Measurements from ENCODE around the gene WDR31.

WDR31 gene

GRCh38 chr9:113370806-113371325 lies 30.8 kb upstream of the WDR31 start:
- H2BK5ac ChIP-seq (ENCODE audit: low read length) = no peak overlapping the region
- H3K4ac ChIP-seq (ENCODE audit: low read length) = no peak overlapping the region
- no peak overlapping the region for H3K9ac ChIP-seq (ENCODE audit: low read depth, low read length, poor library complexity)
- no peak overlapping the region for H2BK15ac ChIP-seq (ENCODE audit: low read length)
- no peak overlapping the region for H4K91ac ChIP-seq (ENCODE audit: low read depth, low read length, poor library complexity)
- H3K23ac ChIP-seq (ENCODE audit: low read depth, low read length, poor library complexity) = no peak overlapping the region
- H3K4me2 ChIP-seq (ENCODE audit: insufficient read depth, low read length, poor library complexity, severe bottlenecking) = no peak overlapping the region
- H2BK120ac ChIP-seq (ENCODE audit: low read depth, low read length) = no peak overlapping the region
- H3K36me3 ChIP-seq (replicated peaks in 1 of 2; ENCODE audit: control insufficient read depth in 2 of 2, insufficient read depth in 2 of 2, low read length in 2 of 2) = peaks cover 11 to 16% of the 10 kb centered on the region in 2 donors
- no peaks in the 10 kb centered on the region for H3K79me1 ChIP-seq (ENCODE audit: low read depth, low read length)
- H4K8ac ChIP-seq (ENCODE audit: low read depth, low read length) = no peak overlapping the region
- DNase-seq (ENCODE audit: low spot score) = no peak
- peaks cover 0 to 19% (median 0%) of the 10 kb centered on the region in 3 experiments for H3K27me3 ChIP-seq (ENCODE audit: control insufficient read depth in 3 of 3, insufficient read depth in 3 of 3, low read depth in 1 of 3, low read length in 3 of 3)
- no peak overlapping the region for H2AK5ac ChIP-seq (ENCODE audit: low read depth, low read length)
- H3K4me1 ChIP-seq (ENCODE audit: control insufficient read depth in 2 of 2, insufficient read depth in 1 of 2, low read depth in 1 of 2, low read length in 2 of 2) = peaks cover 0 to 7% of the 10 kb centered on the region in 2 donors
- no peak overlapping the region for H3K18ac ChIP-seq (ENCODE audit: low read length)
- no peak overlapping the region for H3K27ac ChIP-seq (replicated peaks; ENCODE audit: low read length)
- H3K9me3 ChIP-seq (replicated peaks in 1 of 2; ENCODE audit: control insufficient read depth in 2 of 2, insufficient read depth in 1 of 2, low read depth in 1 of 2, low read length in 2 of 2) = no peaks in the 10 kb centered on the region
- no peak overlapping the region for H3K14ac ChIP-seq (ENCODE audit: low read length)
- no peak overlapping the region for H3K4me3 ChIP-seq (ENCODE audit: low read length in 2 of 2)
- H2BK12ac ChIP-seq (ENCODE audit: low read length) = no peak overlapping the region
- H2AFZ ChIP-seq (ENCODE audit: low read length) = no peak overlapping the region
- WGBS, 2 donors (ENCODE audit: extremely low coverage in 2 of 2, insufficient read length in 2 of 2, insufficient replicate concordance in 1 of 2) = no CpG with 5 or more reads among the region's 8 CpGs

GRCh38 chr9:113369855-113370140 lies 29.7 kb upstream of the WDR31 start:
- Histone ChIP-seq H3K4me1 (ENCODE audit: control insufficient read depth in 2 of 2, insufficient read depth in 1 of 2, low read depth in 1 of 2, low read length in 2 of 2) (peaks cover 0 to 4% of the 10 kb centered on the region in 2 donors), H3K4me3 (ENCODE audit: low read length in 2 of 2) (no peak overlapping the region), H3K23ac (ENCODE audit: low read depth, low read length, poor library complexity) (no peak overlapping the region), H3K4me2 (ENCODE audit: insufficient read depth, low read length, poor library complexity, severe bottlenecking) (no peak overlapping the region), H3K9me3 (replicated peaks in 1 of 2; ENCODE audit: control insufficient read depth in 2 of 2, insufficient read depth in 1 of 2, low read depth in 1 of 2, low read length in 2 of 2) (no peaks in the 10 kb centered on the region), H3K79me1 (ENCODE audit: low read depth, low read length) (no peaks in the 10 kb centered on the region), H2AK5ac (ENCODE audit: low read depth, low read length) (peak overlapping the region; percentile 6), H3K9ac (ENCODE audit: low read depth, low read length, poor library complexity) (no peak overlapping the region), H3K4ac (ENCODE audit: low read length) (no peak overlapping the region), H4K8ac (ENCODE audit: low read depth, low read length) (no peak overlapping the region), H2BK120ac (ENCODE audit: low read depth, low read length) (no peak overlapping the region), H3K27ac (replicated peaks; ENCODE audit: low read length) (no peak overlapping the region), H2BK12ac (ENCODE audit: low read length) (no peak overlapping the region), H2AFZ (ENCODE audit: low read length) (peak overlapping the region; percentile 46), H3K27me3 (ENCODE audit: control insufficient read depth in 3 of 3, insufficient read depth in 3 of 3, low read depth in 1 of 3, low read length in 3 of 3) (peaks cover 0 to 19% (median 0%) of the 10 kb centered on the region in 3 experiments), H2BK15ac (ENCODE audit: low read length) (no peak overlapping the region), H3K36me3 (replicated peaks in 1 of 2; ENCODE audit: control insufficient read depth in 2 of 2, insufficient read depth in 2 of 2, low read length in 2 of 2) (peaks cover 11 to 16% of the 10 kb centered on the region in 2 donors), H4K91ac (ENCODE audit: low read depth, low read length, poor library complexity) (no peak overlapping the region), H2BK5ac (ENCODE audit: low read length) (no peak overlapping the region), H3K18ac (ENCODE audit: low read length) (no peak overlapping the region), H3K14ac (ENCODE audit: low read length) (no peak overlapping the region)
- no CpG with 5 or more reads among the region's 11 CpGs for WGBS, 2 donors (ENCODE audit: extremely low coverage in 2 of 2, insufficient read length in 2 of 2, insufficient replicate concordance in 1 of 2)
- DNase-seq (ENCODE audit: low spot score) = no peak

GRCh38 chr9:113368982-113369854 lies 29.1 kb upstream of the WDR31 start:
- Histone ChIP-seq H3K27me3 (ENCODE audit: control insufficient read depth in 3 of 3, insufficient read depth in 3 of 3, low read depth in 1 of 3, low read length in 3 of 3) (peaks cover 0 to 19% (median 0%) of the 10 kb centered on the region in 3 experiments), H2AK5ac (ENCODE audit: low read depth, low read length) (no peak overlapping the region), H2BK12ac (ENCODE audit: low read length) (no peak overlapping the region), H3K14ac (ENCODE audit: low read length) (no peak overlapping the region), H2BK5ac (ENCODE audit: low read length) (no peak overlapping the region), H3K27ac (replicated peaks; ENCODE audit: low read length) (no peak overlapping the region), H3K18ac (ENCODE audit: low read length) (no peak overlapping the region), H3K4me1 (ENCODE audit: control insufficient read depth in 2 of 2, insufficient read depth in 1 of 2, low read depth in 1 of 2, low read length in 2 of 2) (peaks cover 0 to 4% of the 10 kb centered on the region in 2 donors), H3K4me2 (ENCODE audit: insufficient read depth, low read length, poor library complexity, severe bottlenecking) (no peak overlapping the region), H2BK120ac (ENCODE audit: low read depth, low read length) (no peak overlapping the region), H3K4me3 (ENCODE audit: low read length in 2 of 2) (no peak overlapping the region), H4K91ac (ENCODE audit: low read depth, low read length, poor library complexity) (no peak overlapping the region), H3K4ac (ENCODE audit: low read length) (no peak overlapping the region), H3K9ac (ENCODE audit: low read depth, low read length, poor library complexity) (no peak overlapping the region), H3K79me1 (ENCODE audit: low read depth, low read length) (no peaks in the 10 kb centered on the region), H2AFZ (ENCODE audit: low read length) (peak overlapping the region; percentile 46), H4K8ac (ENCODE audit: low read depth, low read length) (no peak overlapping the region), H3K36me3 (replicated peaks in 1 of 2; ENCODE audit: control insufficient read depth in 2 of 2, insufficient read depth in 2 of 2, low read length in 2 of 2) (peaks cover 8 to 13% of the 10 kb centered on the region in 2 donors), H3K9me3 (replicated peaks in 1 of 2; ENCODE audit: control insufficient read depth in 2 of 2, insufficient read depth in 1 of 2, low read depth in 1 of 2, low read length in 2 of 2) (no peaks in the 10 kb centered on the region), H2BK15ac (ENCODE audit: low read length) (no peak overlapping the region), H3K23ac (ENCODE audit: low read depth, low read length, poor library complexity) (no peak overlapping the region)
- WGBS, 2 donors (ENCODE audit: extremely low coverage in 2 of 2, insufficient read length in 2 of 2, insufficient replicate concordance in 1 of 2) = no CpG with 5 or more reads among the region's 13 CpGs
- DNase-seq (ENCODE audit: low spot score) = no peak

GRCh38 chr9:113368348-113368981 lies 28.4 kb upstream of the WDR31 start:
- H4K91ac ChIP-seq (ENCODE audit: low read depth, low read length, poor library complexity) = peak overlapping the region; percentile 40
- H2AFZ ChIP-seq (ENCODE audit: low read length) = no peak overlapping the region
- peaks cover 2 to 8% of the 10 kb centered on the region in 2 donors for H3K36me3 ChIP-seq (replicated peaks in 1 of 2; ENCODE audit: control insufficient read depth in 2 of 2, insufficient read depth in 2 of 2, low read length in 2 of 2)
- H2BK120ac ChIP-seq (ENCODE audit: low read depth, low read length) = no peak overlapping the region
- no peak overlapping the region for H2BK15ac ChIP-seq (ENCODE audit: low read length)
- peaks cover 0 to 4% of the 10 kb centered on the region in 2 donors for H3K4me1 ChIP-seq (ENCODE audit: control insufficient read depth in 2 of 2, insufficient read depth in 1 of 2, low read depth in 1 of 2, low read length in 2 of 2)
- H3K4me2 ChIP-seq (ENCODE audit: insufficient read depth, low read length, poor library complexity, severe bottlenecking) = no peak overlapping the region
- H2BK5ac ChIP-seq (ENCODE audit: low read length) = no peak overlapping the region
- H3K4ac ChIP-seq (ENCODE audit: low read length) = no peak overlapping the region
- no peak overlapping the region for H2AK5ac ChIP-seq (ENCODE audit: low read depth, low read length)
- no CpG with 5 or more reads among the region's 5 CpGs for WGBS, 2 donors (ENCODE audit: extremely low coverage in 2 of 2, insufficient read length in 2 of 2, insufficient replicate concordance in 1 of 2)
- no peaks in the 10 kb centered on the region for H3K9me3 ChIP-seq (replicated peaks in 1 of 2; ENCODE audit: control insufficient read depth in 2 of 2, insufficient read depth in 1 of 2, low read depth in 1 of 2, low read length in 2 of 2)
- H3K14ac ChIP-seq (ENCODE audit: low read length) = no peak overlapping the region
- H3K79me1 ChIP-seq (ENCODE audit: low read depth, low read length) = no peaks in the 10 kb centered on the region
- no peak overlapping the region for H3K18ac ChIP-seq (ENCODE audit: low read length)
- H4K8ac ChIP-seq (ENCODE audit: low read depth, low read length) = no peak overlapping the region
- H3K4me3 ChIP-seq (ENCODE audit: low read length in 2 of 2) = no peak overlapping the region
- DNase-seq (ENCODE audit: low spot score) = no peak
- peaks cover 0 to 19% (median 0%) of the 10 kb centered on the region in 3 experiments for H3K27me3 ChIP-seq (ENCODE audit: control insufficient read depth in 3 of 3, insufficient read depth in 3 of 3, low read depth in 1 of 3, low read length in 3 of 3)
- H3K9ac ChIP-seq (ENCODE audit: low read depth, low read length, poor library complexity) = no peak overlapping the region
- no peak overlapping the region for H2BK12ac ChIP-seq (ENCODE audit: low read length)
- no peak overlapping the region for H3K23ac ChIP-seq (ENCODE audit: low read depth, low read length, poor library complexity)
- H3K27ac ChIP-seq (replicated peaks; ENCODE audit: low read length) = no peak overlapping the region
